K562 (cell line): Measurements from ENCODE around the gene TSPAN15. TPM values are rescaled to one million over a fixed set of nuclear protein-coding genes. Genes with fewer than 3 reads are reported as not detected.

Experiments used
- COPS2 ChIP-seq: fragments of 450-650 bp; conservative IDR thresholded peaks from 2 replicates; pipeline ENCODE4 v1.6.1; 2016; ENCODE audit warnings: mild to moderate bottlenecking, moderate library complexity
- MYC ChIP-seq, 2 experiments: fragments of 250-450 bp in 1 of 2; sonication (Bioruptor Pico) in 1 of 2; IDR thresholded peaks; 2 replicates each; pipeline versions ENCODE4 v1.5.1 to v1.6.1; 2012 to 2021; ENCODE audit warnings: low read depth in 2 of 2, borderline replicate concordance in 1 of 2, improper control_type of control experiment in 1 of 2, low read length in 1 of 2, mild to moderate bottlenecking in 1 of 2, moderate library complexity in 1 of 2
- PTBP1 ChIP-seq: fragments of 200-400 bp; formaldehyde crosslinking; IDR thresholded peaks from 2 replicates; pipeline ENCODE4 v1.6.1; 2017; ENCODE audit warnings: low read depth, low read length
- SLC30A9 ChIP-seq: fragments of 250-450 bp; sonication (Bioruptor Pico); IDR thresholded peaks from 2 replicates; pipeline ENCODE4 v1.8.0; 2022; ENCODE audit warnings: mild to moderate bottlenecking, moderate library complexity
- polyA plus RNA-seq, 8 experiments: library from polyadenylated mRNA; depleted of rRNA in 4 of 8; stranded (reverse) in 5 of 8; unstranded in 3 of 8; fragments of >200 nt; fragmentation: Nextera tagmentation in 2 of 8; fragmentation: Illumina TruSeq in 1 of 8; extraction: Ambion mirVana in 2 of 8; extraction: Trizol in 1 of 8; gene quantifications; 2 replicates each; pipeline versions ENCODE4 v1.2.1 to v1.2.3, GENCODE V29; 2011 to 2014; ENCODE audit warnings: inconsistent platforms in 1 of 8, missing spikeins in 1 of 8
- total RNA-seq, 7 experiments: library from RNA; depleted of rRNA in 6 of 7; stranded (reverse); fragments of >200 nt in 6 of 7; fragmentation: Illumina TruSeq in 2 of 7; extraction: Trizol in 2 of 7; gene quantifications; 2 replicates each; pipeline versions ENCODE4 v1.2.1 to v1.2.3, GENCODE V29; 2011 to 2021; ENCODE audit warnings: low replicate concordance in 1 of 7
- TF ChIP-seq, protein P1 (sequence below): sonication (generic); formaldehyde crosslinking; IDR thresholded peaks from 2 replicates; pipeline ENCODE4 v1.8.0; 2022; ENCODE audit warnings: mild to moderate bottlenecking, missing genetic modification reagents
- TF ChIP-seq, protein P2 (sequence below): fragments of 250-450 bp; sonication (Bioruptor Pico); IDR thresholded peaks from 2 replicates; pipeline ENCODE4 v1.8.0; 2022; ENCODE audit warnings: inconsistent platforms, mild to moderate bottlenecking, moderate library complexity, borderline replicate concordance
- TF ChIP-seq, protein P3 (sequence below): fragments of 250-450 bp; sonication (Bioruptor Pico); IDR thresholded peaks from 2 replicates; pipeline ENCODE4 v1.5.0; 2021; ENCODE audit warnings: mild to moderate bottlenecking, moderate library complexity
- TF ChIP-seq, protein P4 (sequence below): fragments of 450-650 bp; IDR thresholded peaks from 2 replicates; pipeline ENCODE4 v1.6.1; 2016; ENCODE audit warnings: low read depth, mild to moderate bottlenecking, moderate library complexity
- TF ChIP-seq, protein P5 (sequence below): fragments of 200-800 bp; sonication (Bioruptor generic); IDR thresholded peaks from 2 replicates; pipeline ENCODE4 v1.6.1; 2016; ENCODE audit warnings: missing genetic modification characterization, missing compliant biosample characterization
- TF ChIP-seq, protein P6 (sequence below): sonication (generic); formaldehyde crosslinking; IDR thresholded peaks from 2 replicates; pipeline ENCODE4 v1.9.0; 2022; ENCODE audit warnings: mild to moderate bottlenecking, missing genetic modification reagents

Gene TSPAN15
- total and polyA plus RNA-seq, 9 of the 15 experiments (the other 6 are each of a cell fraction or from before 2014, with no cell fraction given) = 0.33 to 1.0 (median 0.45) TPM; not detected in 2

DNA sequence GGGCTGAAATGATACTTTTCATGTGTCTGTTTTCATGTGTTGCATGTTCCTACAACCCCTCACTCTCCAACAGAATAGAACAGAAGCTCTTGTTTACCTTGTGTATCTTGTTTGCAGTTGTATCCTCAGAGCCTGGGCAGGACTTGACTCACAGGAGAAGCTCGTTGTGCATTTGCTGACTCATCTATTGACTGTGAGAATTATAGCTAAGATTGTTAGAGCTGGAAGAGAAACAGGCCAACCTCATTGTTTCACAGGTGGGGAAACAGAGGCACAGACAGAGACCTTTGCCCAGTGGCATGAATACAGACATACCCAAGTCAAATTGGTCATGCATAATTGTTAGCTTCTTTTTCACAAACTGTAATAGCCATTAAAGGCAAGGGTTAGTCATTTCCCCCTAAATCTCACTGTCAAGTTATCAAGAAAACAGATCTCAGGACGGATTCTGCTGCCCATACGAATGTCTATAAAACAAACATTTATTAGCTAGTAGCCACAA is 4.6 kb upstream of the TSPAN15 start (continued):
- TF ChIP-seq, protein P1, sequence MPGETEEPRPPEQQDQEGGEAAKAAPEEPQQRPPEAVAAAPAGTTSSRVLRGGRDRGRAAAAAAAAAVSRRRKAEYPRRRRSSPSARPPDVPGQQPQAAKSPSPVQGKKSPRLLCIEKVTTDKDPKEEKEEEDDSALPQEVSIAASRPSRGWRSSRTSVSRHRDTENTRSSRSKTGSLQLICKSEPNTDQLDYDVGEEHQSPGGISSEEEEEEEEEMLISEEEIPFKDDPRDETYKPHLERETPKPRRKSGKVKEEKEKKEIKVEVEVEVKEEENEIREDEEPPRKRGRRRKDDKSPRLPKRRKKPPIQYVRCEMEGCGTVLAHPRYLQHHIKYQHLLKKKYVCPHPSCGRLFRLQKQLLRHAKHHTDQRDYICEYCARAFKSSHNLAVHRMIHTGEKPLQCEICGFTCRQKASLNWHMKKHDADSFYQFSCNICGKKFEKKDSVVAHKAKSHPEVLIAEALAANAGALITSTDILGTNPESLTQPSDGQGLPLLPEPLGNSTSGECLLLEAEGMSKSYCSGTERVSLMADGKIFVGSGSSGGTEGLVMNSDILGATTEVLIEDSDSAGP (CRISPR knock-in tag) = no peak
- no peak for TF ChIP-seq SLC30A9
- TF ChIP-seq, protein P2, sequence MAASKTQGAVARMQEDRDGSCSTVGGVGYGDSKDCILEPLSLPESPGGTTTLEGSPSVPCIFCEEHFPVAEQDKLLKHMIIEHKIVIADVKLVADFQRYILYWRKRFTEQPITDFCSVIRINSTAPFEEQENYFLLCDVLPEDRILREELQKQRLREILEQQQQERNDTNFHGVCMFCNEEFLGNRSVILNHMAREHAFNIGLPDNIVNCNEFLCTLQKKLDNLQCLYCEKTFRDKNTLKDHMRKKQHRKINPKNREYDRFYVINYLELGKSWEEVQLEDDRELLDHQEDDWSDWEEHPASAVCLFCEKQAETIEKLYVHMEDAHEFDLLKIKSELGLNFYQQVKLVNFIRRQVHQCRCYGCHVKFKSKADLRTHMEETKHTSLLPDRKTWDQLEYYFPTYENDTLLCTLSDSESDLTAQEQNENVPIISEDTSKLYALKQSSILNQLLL (CRISPR knock-in tag) = no peak
- TF ChIP-seq COPS2 = no peak
- no peak for TF ChIP-seq PTBP1
- TF ChIP-seq, protein P3, sequence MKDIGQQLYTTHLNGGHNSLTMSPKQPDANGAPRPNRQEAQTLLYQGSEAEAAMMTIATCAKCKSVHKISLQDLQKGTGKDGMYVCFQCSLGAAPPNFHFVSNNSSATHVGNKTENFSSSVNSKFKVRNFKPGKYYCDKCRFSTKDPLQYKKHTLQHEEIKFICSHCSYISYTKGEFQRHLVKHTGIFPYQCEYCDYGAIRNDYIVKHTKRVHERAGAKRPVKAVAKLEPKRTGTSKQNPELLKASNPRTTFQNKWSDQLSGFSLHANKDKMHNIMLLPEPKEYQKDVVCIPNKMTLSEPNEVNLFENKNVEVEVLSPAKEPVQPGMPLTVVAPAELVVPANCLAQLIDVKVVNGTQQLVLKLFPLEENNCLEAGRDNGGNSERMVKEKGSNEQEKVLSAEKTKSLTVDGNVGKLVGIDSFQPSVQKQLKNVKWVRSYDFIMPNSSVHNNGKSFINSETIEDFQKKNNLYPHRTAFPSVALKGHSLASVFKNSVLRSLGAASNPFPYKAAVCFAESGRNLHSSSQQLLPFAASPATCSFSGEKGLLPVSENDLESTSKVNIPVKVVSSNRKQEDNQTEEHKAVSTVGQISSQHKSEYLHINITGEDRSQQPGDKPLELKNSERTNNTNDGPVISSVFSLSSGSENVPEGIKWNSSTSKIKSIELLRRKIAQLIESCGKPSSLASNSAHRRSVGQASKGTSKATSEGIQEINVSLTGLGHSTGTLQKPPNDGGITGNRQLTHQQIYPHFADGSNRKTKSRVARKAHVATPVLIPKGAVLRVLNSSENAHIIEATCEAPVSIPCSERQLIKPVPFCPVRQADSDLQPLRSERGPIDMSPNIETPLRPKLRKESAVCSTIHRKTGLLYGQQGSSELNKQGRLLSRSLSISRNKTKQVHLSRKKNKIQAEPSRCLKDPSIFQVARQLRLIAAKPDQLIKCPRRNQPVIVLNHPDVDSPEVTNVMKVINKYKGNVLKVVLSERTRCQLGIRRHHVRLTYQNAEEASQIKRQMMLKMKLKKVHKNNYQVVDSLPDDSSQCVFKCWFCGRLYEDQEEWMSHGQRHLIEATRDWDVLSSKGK (CRISPR knock-in tag) = no peak
- TF ChIP-seq, protein P4, sequence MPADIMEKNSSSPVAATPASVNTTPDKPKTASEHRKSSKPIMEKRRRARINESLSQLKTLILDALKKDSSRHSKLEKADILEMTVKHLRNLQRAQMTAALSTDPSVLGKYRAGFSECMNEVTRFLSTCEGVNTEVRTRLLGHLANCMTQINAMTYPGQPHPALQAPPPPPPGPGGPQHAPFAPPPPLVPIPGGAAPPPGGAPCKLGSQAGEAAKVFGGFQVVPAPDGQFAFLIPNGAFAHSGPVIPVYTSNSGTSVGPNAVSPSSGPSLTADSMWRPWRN = peak; percentile 30; the same call in 1 of the 2 replicates
- TF ChIP-seq, protein P5, sequence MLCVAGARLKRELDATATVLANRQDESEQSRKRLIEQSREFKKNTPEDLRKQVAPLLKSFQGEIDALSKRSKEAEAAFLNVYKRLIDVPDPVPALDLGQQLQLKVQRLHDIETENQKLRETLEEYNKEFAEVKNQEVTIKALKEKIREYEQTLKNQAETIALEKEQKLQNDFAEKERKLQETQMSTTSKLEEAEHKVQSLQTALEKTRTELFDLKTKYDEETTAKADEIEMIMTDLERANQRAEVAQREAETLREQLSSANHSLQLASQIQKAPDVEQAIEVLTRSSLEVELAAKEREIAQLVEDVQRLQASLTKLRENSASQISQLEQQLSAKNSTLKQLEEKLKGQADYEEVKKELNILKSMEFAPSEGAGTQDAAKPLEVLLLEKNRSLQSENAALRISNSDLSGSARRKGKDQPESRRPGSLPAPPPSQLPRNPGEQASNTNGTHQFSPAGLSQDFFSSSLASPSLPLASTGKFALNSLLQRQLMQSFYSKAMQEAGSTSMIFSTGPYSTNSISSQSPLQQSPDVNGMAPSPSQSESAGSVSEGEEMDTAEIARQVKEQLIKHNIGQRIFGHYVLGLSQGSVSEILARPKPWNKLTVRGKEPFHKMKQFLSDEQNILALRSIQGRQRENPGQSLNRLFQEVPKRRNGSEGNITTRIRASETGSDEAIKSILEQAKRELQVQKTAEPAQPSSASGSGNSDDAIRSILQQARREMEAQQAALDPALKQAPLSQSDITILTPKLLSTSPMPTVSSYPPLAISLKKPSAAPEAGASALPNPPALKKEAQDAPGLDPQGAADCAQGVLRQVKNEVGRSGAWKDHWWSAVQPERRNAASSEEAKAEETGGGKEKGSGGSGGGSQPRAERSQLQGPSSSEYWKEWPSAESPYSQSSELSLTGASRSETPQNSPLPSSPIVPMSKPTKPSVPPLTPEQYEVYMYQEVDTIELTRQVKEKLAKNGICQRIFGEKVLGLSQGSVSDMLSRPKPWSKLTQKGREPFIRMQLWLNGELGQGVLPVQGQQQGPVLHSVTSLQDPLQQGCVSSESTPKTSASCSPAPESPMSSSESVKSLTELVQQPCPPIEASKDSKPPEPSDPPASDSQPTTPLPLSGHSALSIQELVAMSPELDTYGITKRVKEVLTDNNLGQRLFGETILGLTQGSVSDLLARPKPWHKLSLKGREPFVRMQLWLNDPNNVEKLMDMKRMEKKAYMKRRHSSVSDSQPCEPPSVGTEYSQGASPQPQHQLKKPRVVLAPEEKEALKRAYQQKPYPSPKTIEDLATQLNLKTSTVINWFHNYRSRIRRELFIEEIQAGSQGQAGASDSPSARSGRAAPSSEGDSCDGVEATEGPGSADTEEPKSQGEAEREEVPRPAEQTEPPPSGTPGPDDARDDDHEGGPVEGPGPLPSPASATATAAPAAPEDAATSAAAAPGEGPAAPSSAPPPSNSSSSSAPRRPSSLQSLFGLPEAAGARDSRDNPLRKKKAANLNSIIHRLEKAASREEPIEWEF (CRISPR knock-in tag) = peak; percentile 30; the same call in 1 of the 2 replicates
- TF ChIP-seq, protein P6, sequence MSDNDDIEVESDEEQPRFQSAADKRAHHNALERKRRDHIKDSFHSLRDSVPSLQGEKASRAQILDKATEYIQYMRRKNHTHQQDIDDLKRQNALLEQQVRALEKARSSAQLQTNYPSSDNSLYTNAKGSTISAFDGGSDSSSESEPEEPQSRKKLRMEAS = no peak
- TF ChIP-seq MYC (IDR thresholded peaks at IDR 0.05; ENCODE audit: low read depth, low read length) = no peak
- no peak for TF ChIP-seq MYC (CRISPR knock-in tag; IDR thresholded peaks at IDR 0.05; ENCODE audit: borderline replicate concordance, low read depth)
